Measurements from ENCODE around the gene HAGHL. TPM values are rescaled to one million over a fixed set of nuclear protein-coding genes. Genes with fewer than 3 reads are reported as not detected.

Gene HAGHL
- total and polyA plus RNA-seq, 2 of the 8 experiments (the other 6 are each of a cell fraction or from before 2014, with no cell fraction given) = 26.6 to 26.9 TPM

DNA sequence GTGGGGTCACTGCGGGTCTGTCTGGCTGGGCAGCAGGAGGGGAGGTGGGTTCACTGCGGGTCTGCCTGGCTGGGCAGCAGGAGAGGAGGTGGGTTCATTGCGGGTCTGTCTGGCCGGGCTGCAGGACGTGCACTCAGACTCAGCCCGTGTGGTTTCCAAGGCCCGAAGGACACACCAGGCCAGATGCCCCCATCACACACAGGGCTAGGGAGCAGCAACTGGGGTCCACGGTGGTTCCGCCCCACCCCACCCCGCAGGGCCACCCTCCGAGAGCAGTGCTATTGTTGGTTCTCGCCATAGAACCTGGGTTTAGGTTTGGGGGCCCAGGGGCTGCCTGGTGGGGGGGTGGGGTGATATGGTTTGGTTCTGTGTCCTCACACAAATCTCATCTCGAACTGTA, 19.7 kb downstream of the HAGHL start:
- Histone ChIP-seq H3K27me3 (replicated peaks in 1 of 4; ENCODE audit: control insufficient read depth in 3 of 4, extremely low read depth in 1 of 4, insufficient read depth in 3 of 4, low read length in 3 of 4) (no peaks in the 10 kb centered on the region), H3K79me1 (ENCODE audit: low read depth, low read length) (no peaks in the 10 kb centered on the region), H3K4me2 (ENCODE audit: insufficient read depth in 1 of 2, low read depth in 2 of 2, low read length in 2 of 2) (no peak overlapping the region), H4K91ac (replicated peaks; ENCODE audit: insufficient read length, low read length) (no peak overlapping the region), H2BK12ac (ENCODE audit: low read depth, low read length) (no peak overlapping the region), H2BK5ac (ENCODE audit: low read depth, low read length) (no peak overlapping the region), H3K79me2 (ENCODE audit: control insufficient read depth in 1 of 2, insufficient read depth in 2 of 2, low read length in 2 of 2) (no peaks in the 10 kb centered on the region), H3K27ac (ENCODE audit: low read depth, low read length) (no peak overlapping the region), H2BK15ac (ENCODE audit: low read length) (no peak overlapping the region), H3K23me2 (ENCODE audit: low read depth, low read length) (no peaks in the 10 kb centered on the region), H3K9ac (replicated peaks in 1 of 4; ENCODE audit: extremely low read depth in 1 of 4, low read depth in 3 of 4, low read length in 3 of 4) (no peak overlapping the region), H2AFZ (ENCODE audit: low read length) (no peak overlapping the region), H3K4me3 (ENCODE audit: extremely low read depth in 1 of 4, insufficient read depth in 2 of 4, low read depth in 3 of 4, low read length in 4 of 4) (no peak overlapping the region), H3K36me3 (ENCODE audit: control insufficient read depth in 2 of 4, insufficient read depth in 4 of 4, low read length in 3 of 4) (no peaks in the 10 kb centered on the region), H2AK5ac (ENCODE audit: low read depth, low read length) (no peak overlapping the region), H2BK120ac (replicated peaks; ENCODE audit: low read depth, low read length) (no peak overlapping the region), H3K56ac (replicated peaks; ENCODE audit: insufficient read length, low read depth, low read length) (no peak overlapping the region), H3K4ac (replicated peaks; ENCODE audit: insufficient read length, low read depth, low read length) (no peak overlapping the region), H4K5ac (ENCODE audit: insufficient read length, low read depth, low read length) (no peak overlapping the region), H4K8ac (ENCODE audit: extremely low read depth, insufficient read depth, low read length) (no peak overlapping the region; the same call in 1 of the 2 replicates), H3K14ac (ENCODE audit: insufficient read length) (no peak overlapping the region), H4K20me1 (replicated peaks in 1 of 2; ENCODE audit: control insufficient read depth in 1 of 2, insufficient read depth in 2 of 2, low read length in 2 of 2) (no peaks in the 10 kb centered on the region), H3K9me3 (ENCODE audit: insufficient read depth in 2 of 2, low read depth in 1 of 2, low read length in 1 of 2) (no peaks in the 10 kb centered on the region), H3K4me1 (replicated peaks in 1 of 4; ENCODE audit: control insufficient read depth in 3 of 4, insufficient read depth in 4 of 4, low read length in 3 of 4) (peaks cover 1 to 7% (median 5%) of the 10 kb centered on the region in 4 experiments; a peak in 5 of 7 replicates), H3K18ac (ENCODE audit: extremely low read depth, low read length) (no peak overlapping the region), H3K23ac (ENCODE audit: insufficient read length) (no peak overlapping the region), H2BK20ac (ENCODE audit: low read length) (no peak overlapping the region)
- 90% methylated on average over 13 of the region's 13 CpGs; no CpG with 5 or more reads in 1 of the 2 experiments for WGBS, 2 experiments (ENCODE audit: extremely low coverage in 1 of 2, insufficient coverage in 1 of 2, insufficient read length in 1 of 2, insufficient replicate concordance in 2 of 2, low coverage in 1 of 2, low lambda C conversion rate in 2 of 2, missing lambda C conversion rate in 1 of 2)
- TF ChIP-seq RFX5 (IDR thresholded peaks at IDR 0.05; ENCODE audit: borderline replicate concordance, low read depth, low read length) (no peak), RNF2 (IDR thresholded peaks at IDR 0.05; ENCODE audit: borderline replicate concordance, low read depth, low read length, missing control alignments, poor library complexity, severe bottlenecking) (no peak), KDM1A (IDR thresholded peaks at IDR 0.05; ENCODE audit: borderline replicate concordance, low read length) (no peak), SIX5 (IDR thresholded peaks at IDR 0.05; ENCODE audit: low read depth, low read length) (no peak), NRF1 (IDR thresholded peaks at IDR 0.05; ENCODE audit: low read depth, low read length) (no peak), NANOG (IDR thresholded peaks at IDR 0.05; ENCODE audit: insufficient read depth, low read depth, low read length, poor library complexity, severe bottlenecking) (no peak)
- ChIA-PET CTCF (ENCODE audit: partially characterized antibody) (interaction anchor here (1.1 to 35.8 kb wide), 4 partner anchors 14 to 310 kb away, joined by 5 to 977 read pairs (median 52); partner anchors contain the start of genes ANTKMT, CCDC78, FBXL16 and HAGHL), POLR2A (ENCODE audit: partially characterized antibody) (interaction anchor here (1.3 to 1.5 kb wide), 3 partner anchors 10 to 42 kb away, joined by 3 to 4 read pairs (median 4); partner anchors contain the start of genes CHTF18, MSLN and RPUSD1)
- DNase-seq (ENCODE audit: low read depth in 1 of 2, low spot score in 2 of 2) = no peak
- no peak for FAIRE-seq

Measured in H1 (cell line).